ENCODE data around the gene PCGF1. TPM values are rescaled to one million over a fixed set of nuclear protein-coding genes. Genes with fewer than 3 reads are reported as not detected.
A peak's percentile ranks its signal among the peaks of the same experiment; 100 is the strongest.
"Not testable (repeated sequence)": the region's sequence is repeated elsewhere in the genome, so short reads cannot be mapped to it uniquely, and the experiment has no call there.

PCGF1 gene
- total RNA-seq, 4 donors from 2014 or later: 9.6 to 32.0 (median 19.1) TPM

DNA sequence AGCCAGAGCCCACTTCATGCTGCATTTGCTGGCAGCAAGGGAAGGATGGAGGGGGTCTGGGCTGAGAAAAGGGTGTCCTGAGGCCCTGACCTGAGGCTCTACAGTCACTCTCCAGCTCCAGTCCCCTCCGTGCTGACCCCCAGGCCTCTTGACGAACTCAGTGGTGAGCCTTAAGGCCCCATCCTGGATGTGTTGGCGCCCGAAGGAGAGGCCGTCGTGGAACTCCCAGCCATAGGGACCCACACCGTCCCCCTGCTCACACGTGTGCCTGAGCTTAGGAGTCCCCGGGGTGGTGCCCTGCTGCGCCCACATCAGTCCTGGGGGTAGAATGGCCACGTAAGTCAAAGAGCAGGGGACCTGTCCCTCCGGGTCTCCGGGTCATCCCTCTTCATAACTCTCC, 43.1 kb downstream of the PCGF1 start:
- Histone ChIP-seq H3K36me3 (peaks cover 0 to 33% (median 0%) of the 10 kb centered on the region in 3 donors), H3K27ac (peak overlapping the region in 3 of 4 donors; percentile 85 to 90 (median 89)), H3K9me3 (no peaks in the 10 kb centered on the region), H3K27me3 (no peaks in the 10 kb centered on the region), H3K4me1 (peaks cover 0 to 29% (median 12%) of the 10 kb centered on the region in 4 donors), H3K4me3 (peak overlapping the region; percentile 84 to 96 (median 88))
- TF ChIP-seq, protein P1, sequence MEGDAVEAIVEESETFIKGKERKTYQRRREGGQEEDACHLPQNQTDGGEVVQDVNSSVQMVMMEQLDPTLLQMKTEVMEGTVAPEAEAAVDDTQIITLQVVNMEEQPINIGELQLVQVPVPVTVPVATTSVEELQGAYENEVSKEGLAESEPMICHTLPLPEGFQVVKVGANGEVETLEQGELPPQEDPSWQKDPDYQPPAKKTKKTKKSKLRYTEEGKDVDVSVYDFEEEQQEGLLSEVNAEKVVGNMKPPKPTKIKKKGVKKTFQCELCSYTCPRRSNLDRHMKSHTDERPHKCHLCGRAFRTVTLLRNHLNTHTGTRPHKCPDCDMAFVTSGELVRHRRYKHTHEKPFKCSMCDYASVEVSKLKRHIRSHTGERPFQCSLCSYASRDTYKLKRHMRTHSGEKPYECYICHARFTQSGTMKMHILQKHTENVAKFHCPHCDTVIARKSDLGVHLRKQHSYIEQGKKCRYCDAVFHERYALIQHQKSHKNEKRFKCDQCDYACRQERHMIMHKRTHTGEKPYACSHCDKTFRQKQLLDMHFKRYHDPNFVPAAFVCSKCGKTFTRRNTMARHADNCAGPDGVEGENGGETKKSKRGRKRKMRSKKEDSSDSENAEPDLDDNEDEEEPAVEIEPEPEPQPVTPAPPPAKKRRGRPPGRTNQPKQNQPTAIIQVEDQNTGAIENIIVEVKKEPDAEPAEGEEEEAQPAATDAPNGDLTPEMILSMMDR (IDR thresholded peaks at IDR 0.05): no peak
- TF ChIP-seq EP300 (IDR thresholded peaks at IDR 0.05): no peak
- no peak for TF ChIP-seq POLR2A (IDR thresholded peaks at IDR 0.05)
- 6 to 18% methylated on average over 7 to 8 of the region's 13 CpGs for WGBS, 2 donors
- no peak for DNase-seq (ENCODE audit: low spot score in 2 of 2)

- no peak for DNase-seq (ENCODE audit: low spot score in 2 of 2)
- H3K4me3 ChIP-seq: no peak overlapping the region
- 75 to 78% methylated on average over 4 of the region's 4 CpGs for WGBS, 2 donors
- TF ChIP-seq EP300 (IDR thresholded peaks at IDR 0.05): no peak
- TF ChIP-seq, protein P1 (IDR thresholded peaks at IDR 0.05): no peak
- no peak for TF ChIP-seq POLR2A (IDR thresholded peaks at IDR 0.05)
- no peaks in the 10 kb centered on the region for H3K9me3 ChIP-seq
- H3K36me3 ChIP-seq: peaks cover 0 to 33% (median 0%) of the 10 kb centered on the region in 3 donors
- peaks cover 0 to 38% (median 17%) of the 10 kb centered on the region in 4 donors for H3K4me1 ChIP-seq
- no peaks in the 10 kb centered on the region for H3K27me3 ChIP-seq
- no peak overlapping the region for H3K27ac ChIP-seq
Measured at GRCh38 chr2:74462786-74463105, 44.7 kb downstream of the PCGF1 start.

DNA sequence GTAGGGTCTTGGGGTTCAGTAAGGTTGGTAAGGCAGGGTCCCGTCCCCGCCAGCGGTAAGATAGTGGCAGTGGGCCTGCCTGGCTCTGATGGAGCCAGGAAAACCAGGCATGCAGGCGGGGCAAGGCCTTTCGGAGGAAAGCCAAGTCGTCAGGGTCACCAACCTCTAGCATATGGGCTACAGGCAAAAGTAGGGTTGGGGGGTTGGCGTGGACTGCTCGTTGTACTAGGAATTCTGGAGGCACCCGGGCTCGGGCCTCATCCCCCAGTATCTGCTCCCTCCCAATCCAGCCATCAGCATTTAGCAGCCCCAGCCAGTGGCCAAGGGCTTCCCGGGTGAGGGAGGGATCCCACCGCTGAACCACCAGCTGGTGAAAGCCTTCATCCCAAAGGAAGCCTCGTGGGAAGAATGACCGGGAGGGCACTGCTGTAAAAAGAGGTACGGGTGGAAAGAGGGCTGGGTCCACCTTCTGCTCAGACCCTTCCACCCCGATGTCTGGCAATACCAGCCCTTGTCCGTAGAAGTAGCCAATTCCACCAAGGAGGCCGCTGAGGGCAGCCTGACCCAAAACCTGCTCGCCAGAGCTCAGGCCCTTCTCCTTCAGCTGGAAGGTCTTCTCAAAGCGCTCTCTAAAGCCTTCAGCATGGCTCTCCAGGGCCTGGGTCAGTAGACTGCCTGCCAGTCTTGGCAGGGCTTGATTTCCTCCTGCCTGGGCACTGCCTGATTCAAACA, 45.3 kb downstream of the PCGF1 start:
- Histone ChIP-seq H3K4me1 (peaks cover 0 to 42% (median 18%) of the 10 kb centered on the region in 4 donors), H3K36me3 (peaks cover 0 to 33% (median 0%) of the 10 kb centered on the region in 3 donors), H3K4me3 (no peak overlapping the region), H3K27me3 (no peaks in the 10 kb centered on the region), H3K27ac (no peak overlapping the region), H3K9me3 (no peaks in the 10 kb centered on the region)
- 85 to 88% methylated on average over 20 of the region's 20 CpGs for WGBS, 2 donors
- no peak for DNase-seq (ENCODE audit: low spot score in 2 of 2)
- no peak for TF ChIP-seq POLR2A (IDR thresholded peaks at IDR 0.05)
- TF ChIP-seq, protein P1 (IDR thresholded peaks at IDR 0.05): no peak
- TF ChIP-seq EP300 (IDR thresholded peaks at IDR 0.05): no peak

- peaks cover 0 to 49% (median 26%) of the 10 kb centered on the region in 4 donors for H3K4me1 ChIP-seq
- WGBS, 2 donors: 88 to 92% methylated on average over 21 to 25 of the region's 27 CpGs
- no peak overlapping the region for H3K4me3 ChIP-seq
- H3K9me3 ChIP-seq: no peaks in the 10 kb centered on the region
- TF ChIP-seq POLR2A (IDR thresholded peaks at IDR 0.05) (no peak), EP300 (IDR thresholded peaks at IDR 0.05) (no peak)
- TF ChIP-seq, protein P1 (IDR thresholded peaks at IDR 0.05): no peak
- H3K27me3 ChIP-seq: no peaks in the 10 kb centered on the region
- peaks cover 0 to 33% (median 0%) of the 10 kb centered on the region in 3 donors for H3K36me3 ChIP-seq
- no peak for DNase-seq (ENCODE audit: low spot score in 2 of 2)
- H3K27ac ChIP-seq: no peak overlapping the region
Measured at GRCh38 chr2:74461187-74462053, 46.1 kb downstream of the PCGF1 start.

- not testable (repeated sequence) for H3K9me3 ChIP-seq; H3K27me3 ChIP-seq; H3K27ac ChIP-seq; DNase-seq (ENCODE audit: low spot score in 2 of 2); H3K4me3 ChIP-seq
- Histone ChIP-seq H3K36me3 (peaks cover 0 to 33% (median 0%) of the 10 kb centered on the region in 3 donors), H3K4me1 (peaks cover 0 to 53% (median 35%) of the 10 kb centered on the region in 4 donors)
- 77 to 83% methylated on average over 10 of the region's 10 CpGs for WGBS, 2 donors
Measured at GRCh38 chr2:74460187-74460586, 47.3 kb downstream of the PCGF1 start.

GRCh38 chr2:74459503-74460118, 47.9 kb downstream of the PCGF1 start:
- peaks cover 0 to 33% (median 0%) of the 10 kb centered on the region in 3 donors for H3K36me3 ChIP-seq
- not testable (repeated sequence) for H3K4me3 ChIP-seq; DNase-seq (ENCODE audit: low spot score in 2 of 2); H3K9me3 ChIP-seq; H3K27me3 ChIP-seq
- WGBS, 2 donors: 72 to 76% methylated on average over 13 of the region's 13 CpGs
- peak overlapping the region in 1 of 4 donors; percentile 4 for H3K27ac ChIP-seq
- peaks cover 0 to 53% (median 35%) of the 10 kb centered on the region in 4 donors for H3K4me1 ChIP-seq
